Right lung (tissue), 5 donors: ENCODE results near the gene POLDIP3. TPM values are rescaled to one million over a fixed set of nuclear protein-coding genes. Genes with fewer than 3 reads are reported as not detected.

ENCODE experiments used
- polyA plus RNA-seq, 5 donors: library from polyadenylated mRNA; unstranded; fragments of 120-200 nt; gene quantifications; one replicate each; pipeline versions ENCODE4 v1.2.1 to v1.2.3, GENCODE V29; 2013; ENCODE audit warnings: inconsistent platforms in 1 of 5, low replicate concordance in 1 of 5; ENCODE audit not compliant: insufficient read length in 5 of 5, insufficient read depth in 1 of 5

The POLDIP3 gene
- polyA plus RNA-seq, 5 donors, result 106 to 116 (median 111) TPM

Other genes starting within 250 kb of the POLDIP3 start
- gene NFAM1, start 182.5 kb downstream of the POLDIP3 start, polyA plus RNA-seq, result 1 to 10 TPM in 3 of 5 donors, under 1 TPM in 2; 0.60 to 1.4 (median 1.2) TPM
- 10 to 100 TPM; 25.8 to 45.9 (median 29.5) TPM for gene RRP7A, start 95.1 kb downstream of the POLDIP3 start, polyA plus RNA-seq
- 10 to 100 TPM in 1 of 5 donors, 1 to 10 TPM in 4; 5.8 to 11.8 (median 7.2) TPM for gene SERHL2, start 60.9 kb downstream of the POLDIP3 start, polyA plus RNA-seq
- gene ATP5MGL, start 25.7 kb upstream of the POLDIP3 start, polyA plus RNA-seq, result under 1 TPM in 2 of 5 donors, not detected in 3; 0.15 to 0.18 TPM
- gene CYB5R3, start 34.5 kb upstream of the POLDIP3 start, polyA plus RNA-seq, result 100 to 1,000 TPM; 120 to 176 (median 128) TPM
- 1 to 10 TPM; 1.8 to 4.8 (median 2.7) TPM for gene A4GALT, start 106.0 kb upstream of the POLDIP3 start, polyA plus RNA-seq
- 10 to 100 TPM; 45.8 to 56.5 (median 50.8) TPM for gene ARFGAP3, start 242.4 kb upstream of the POLDIP3 start, polyA plus RNA-seq